Measurements from ENCODE around the gene DSE.
"Not testable (repeated sequence)": the region's sequence is repeated elsewhere in the genome, so short reads cannot be mapped to it uniquely, and the experiment has no call there.

The DSE gene

GRCh38 chr6:116328528-116328903 lies 42.2 kb upstream of the DSE start:
- TF ChIP-seq, protein P1, sequence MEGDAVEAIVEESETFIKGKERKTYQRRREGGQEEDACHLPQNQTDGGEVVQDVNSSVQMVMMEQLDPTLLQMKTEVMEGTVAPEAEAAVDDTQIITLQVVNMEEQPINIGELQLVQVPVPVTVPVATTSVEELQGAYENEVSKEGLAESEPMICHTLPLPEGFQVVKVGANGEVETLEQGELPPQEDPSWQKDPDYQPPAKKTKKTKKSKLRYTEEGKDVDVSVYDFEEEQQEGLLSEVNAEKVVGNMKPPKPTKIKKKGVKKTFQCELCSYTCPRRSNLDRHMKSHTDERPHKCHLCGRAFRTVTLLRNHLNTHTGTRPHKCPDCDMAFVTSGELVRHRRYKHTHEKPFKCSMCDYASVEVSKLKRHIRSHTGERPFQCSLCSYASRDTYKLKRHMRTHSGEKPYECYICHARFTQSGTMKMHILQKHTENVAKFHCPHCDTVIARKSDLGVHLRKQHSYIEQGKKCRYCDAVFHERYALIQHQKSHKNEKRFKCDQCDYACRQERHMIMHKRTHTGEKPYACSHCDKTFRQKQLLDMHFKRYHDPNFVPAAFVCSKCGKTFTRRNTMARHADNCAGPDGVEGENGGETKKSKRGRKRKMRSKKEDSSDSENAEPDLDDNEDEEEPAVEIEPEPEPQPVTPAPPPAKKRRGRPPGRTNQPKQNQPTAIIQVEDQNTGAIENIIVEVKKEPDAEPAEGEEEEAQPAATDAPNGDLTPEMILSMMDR (IDR thresholded peaks at IDR 0.05): no peak
- H3K4me3 Mint-ChIP-seq: no peak overlapping the region
- no peak overlapping the region for H3K27ac Mint-ChIP-seq
- H3K36me3 Mint-ChIP-seq (ENCODE audit: low read depth): peaks cover 10% of the 10 kb centered on the region
- H3K9me3 Mint-ChIP-seq: no peaks in the 10 kb centered on the region
- H3K4me1 Mint-ChIP-seq: peaks cover 19% of the 10 kb centered on the region
- H3K27me3 Mint-ChIP-seq (ENCODE audit: low read depth, poor library complexity): peaks cover 2% of the 10 kb centered on the region
- DNase-seq: no peak

DNA sequence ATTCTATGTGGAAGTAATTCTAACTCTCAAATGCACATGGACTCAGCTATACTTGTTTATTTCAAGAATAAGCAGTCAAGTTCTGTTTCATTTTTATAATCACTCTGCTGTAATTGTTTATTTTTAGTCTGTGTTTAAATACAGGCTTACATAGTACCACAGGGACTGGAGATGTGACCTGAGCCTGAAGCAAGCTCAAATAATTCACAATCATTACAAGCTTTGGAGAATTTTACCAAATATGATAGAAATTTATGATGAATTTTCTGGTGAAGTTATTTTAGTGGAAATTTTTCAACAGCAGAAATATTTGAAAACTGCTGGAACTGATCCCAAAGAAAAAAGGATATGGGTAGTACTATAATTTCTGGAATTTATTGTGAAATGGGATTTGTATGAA lies 41.6 kb upstream of the DSE start:
- DNase-seq: no peak

DNA sequence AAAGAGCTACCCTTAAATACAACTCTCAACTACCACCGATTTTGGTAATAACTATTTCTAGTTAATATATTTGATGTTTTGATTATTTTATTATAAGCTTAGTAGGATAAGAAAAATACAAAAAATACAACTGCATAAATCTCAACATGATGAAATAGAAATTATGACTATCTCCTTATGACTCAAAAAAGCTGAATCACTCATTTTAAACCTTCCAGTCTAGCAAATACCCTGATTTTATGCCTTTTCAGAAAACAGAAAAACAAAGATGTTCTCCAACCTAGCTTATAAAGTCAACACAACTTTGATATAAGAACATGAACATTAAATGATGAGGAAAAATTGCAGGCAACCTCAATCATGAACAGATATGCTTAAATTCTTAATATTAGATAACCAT lies 40.2 kb upstream of the DSE start:
- TF ChIP-seq, protein P1 (IDR thresholded peaks at IDR 0.05): no peak
- H3K27me3 Mint-ChIP-seq (ENCODE audit: low read depth, poor library complexity): peaks cover 2% of the 10 kb centered on the region
- H3K27ac Mint-ChIP-seq: no peak overlapping the region
- H3K4me1 Mint-ChIP-seq: peaks cover 19% of the 10 kb centered on the region
- no peak overlapping the region for H3K4me3 Mint-ChIP-seq
- H3K36me3 Mint-ChIP-seq (ENCODE audit: low read depth): peaks cover 13% of the 10 kb centered on the region
- no peaks in the 10 kb centered on the region for H3K9me3 Mint-ChIP-seq
- DNase-seq: no peak

More for the DNA sequence above, 41.6 kb upstream of the DSE start:
- no peaks in the 10 kb centered on the region for H3K9me3 Mint-ChIP-seq
- peaks cover 19% of the 10 kb centered on the region for H3K4me1 Mint-ChIP-seq
- peaks cover 2% of the 10 kb centered on the region for H3K27me3 Mint-ChIP-seq (ENCODE audit: low read depth, poor library complexity)
- peaks cover 15% of the 10 kb centered on the region for H3K36me3 Mint-ChIP-seq (ENCODE audit: low read depth)
- no peak overlapping the region for H3K4me3 Mint-ChIP-seq
- no peak overlapping the region for H3K27ac Mint-ChIP-seq
- TF ChIP-seq, protein P1 (IDR thresholded peaks at IDR 0.05): no peak

DNA sequence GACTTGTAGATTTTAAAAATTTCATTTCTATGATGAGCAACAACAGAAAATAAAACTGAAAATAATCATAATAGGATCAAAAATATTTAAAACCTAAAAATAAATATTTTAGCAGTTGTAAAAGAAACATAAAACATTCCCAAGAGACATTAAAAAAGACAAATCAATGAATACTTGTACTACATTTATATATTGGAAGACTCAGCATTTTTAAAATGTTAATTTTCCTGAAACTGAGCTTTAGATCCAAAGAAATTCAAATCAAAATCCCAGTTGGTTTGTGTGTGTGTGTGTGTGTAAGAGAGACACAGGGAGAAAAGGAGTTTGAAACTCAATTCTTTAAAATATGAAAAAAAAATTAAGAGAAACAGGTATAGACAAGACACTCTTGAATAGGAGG lies 38.7 kb upstream of the DSE start:
- H3K4me3 Mint-ChIP-seq: no peak overlapping the region
- H3K27me3 Mint-ChIP-seq (ENCODE audit: low read depth, poor library complexity): no peaks in the 10 kb centered on the region
- H3K36me3 Mint-ChIP-seq (ENCODE audit: low read depth): peaks cover 9% of the 10 kb centered on the region
- no peak overlapping the region for H3K27ac Mint-ChIP-seq
- TF ChIP-seq, protein P1 (IDR thresholded peaks at IDR 0.05): no peak
- H3K9me3 Mint-ChIP-seq: no peaks in the 10 kb centered on the region
- DNase-seq: no peak
- H3K4me1 Mint-ChIP-seq: peaks cover 15% of the 10 kb centered on the region

GRCh38 chr6:116334638-116335409 lies 35.9 kb upstream of the DSE start:
- H3K4me1 Mint-ChIP-seq; H3K27me3 Mint-ChIP-seq (ENCODE audit: low read depth, poor library complexity); H3K9me3 Mint-ChIP-seq; H3K4me3 Mint-ChIP-seq; H3K27ac Mint-ChIP-seq; DNase-seq: not testable (repeated sequence)
- peaks cover 15% of the 10 kb centered on the region for H3K36me3 Mint-ChIP-seq (ENCODE audit: low read depth)

GRCh38 chr6:116335612-116336215 lies 35.0 kb upstream of the DSE start:
- no peaks in the 10 kb centered on the region for H3K4me1 Mint-ChIP-seq
- no peak overlapping the region for H3K4me3 Mint-ChIP-seq
- DNase-seq: no peak
- H3K27me3 Mint-ChIP-seq (ENCODE audit: low read depth, poor library complexity): no peaks in the 10 kb centered on the region
- H3K27ac Mint-ChIP-seq: peak overlapping the region; percentile 27
- peaks cover 24% of the 10 kb centered on the region for H3K36me3 Mint-ChIP-seq (ENCODE audit: low read depth)
- peaks cover 15% of the 10 kb centered on the region for H3K9me3 Mint-ChIP-seq
- TF ChIP-seq, protein P1 (IDR thresholded peaks at IDR 0.05): no peak
